NCI-H2227 (cell line): ENCODE results near the gene RAD18.

Source experiments
- DNase-seq: peaks from one replicate; lab custom pipeline; 2025; ENCODE audit not compliant: unreplicated experiment; lab: John Stamatoyannopoulos, UW

RAD18 gene

GRCh38 chr3:8838234-8838633 is 125.0 kb downstream of the RAD18 start:
- DNase-seq: no peak

- no peak for DNase-seq
These were observed 126.1 kb downstream of the RAD18 start for GRCh38 chr3:8837162-8837561.

GRCh38 chr3:8836096-8836495 is 127.2 kb downstream of the RAD18 start:
- DNase-seq: no peak

DNA sequence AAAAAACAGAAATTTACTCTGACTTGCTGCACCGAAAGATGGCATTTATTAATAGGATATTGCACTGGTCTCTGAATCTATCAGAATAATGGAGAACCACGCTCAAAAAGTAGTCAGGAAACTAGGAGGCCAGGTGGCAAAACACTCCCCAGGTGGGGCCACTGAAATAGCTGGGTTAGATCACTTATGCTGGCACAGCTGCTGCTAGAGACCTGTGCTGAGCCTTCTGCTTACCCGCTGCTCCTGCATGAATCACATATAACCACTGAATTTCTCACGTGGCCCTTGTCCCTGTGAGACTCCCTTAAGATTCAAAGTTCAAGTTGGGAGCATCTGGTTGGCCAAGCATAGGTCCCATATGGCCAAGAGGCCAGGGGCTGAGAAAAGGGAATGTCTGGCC is 127.9 kb downstream of the RAD18 start:
- no peak for DNase-seq

- DNase-seq: no peak
These were observed 128.3 kb downstream of the RAD18 start for GRCh38 chr3:8834974-8835373.

DNA sequence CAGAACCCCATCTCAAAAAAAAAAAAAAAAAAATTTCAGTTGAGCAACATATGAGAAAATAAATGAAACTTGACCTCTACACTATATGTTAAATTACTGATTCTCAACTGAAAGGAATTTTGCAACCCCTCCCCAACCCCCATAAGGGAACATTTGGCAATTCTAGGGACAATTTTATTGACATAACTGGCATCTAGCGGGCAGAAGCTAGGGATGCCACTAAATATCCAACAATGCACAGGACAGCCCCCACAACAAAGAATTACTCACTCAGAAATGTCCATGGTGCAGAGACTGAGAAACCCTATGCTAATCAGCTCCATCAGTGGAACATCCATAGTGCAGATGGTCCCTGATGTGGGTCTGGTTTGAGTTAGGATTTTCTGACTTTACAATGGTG is 135.6 kb downstream of the RAD18 start:
- no peak for DNase-seq
